H1 (cell line): Measurements from ENCODE around the gene GLIPR2. TPM values are rescaled to one million over a fixed set of nuclear protein-coding genes. Genes with fewer than 3 reads are reported as not detected.

ENCODE experiments used
- SIRT6 ChIP-seq: IDR thresholded peaks from one replicate; pipeline ENCODE4 v1.7.1; 2012; ENCODE audit warnings: low read length, inconsistent platforms
- SP4 ChIP-seq: IDR thresholded peaks from 2 replicates; pipeline ENCODE4 v1.6.1; 2012; ENCODE audit warnings: low read length, inconsistent platforms
- polyA plus RNA-seq, 7 experiments: library from polyadenylated mRNA; depleted of rRNA in 3 of 7; stranded (reverse) in 5 of 7; unstranded in 2 of 7; fragments of >200 nt in 5 of 7; fragments of 200-250 nt in 2 of 7; gene quantifications; 1 replicate in 5 of 7; 2 replicates in 1 of 7; 4 replicates in 1 of 7; pipeline versions ENCODE4 v1.2.1 to v1.2.3, GENCODE V29; 2011 to 2013; ENCODE audit warnings: missing spikeins in 2 of 7, mixed read lengths in 2 of 7
- total RNA-seq: library from RNA; stranded (reverse); fragmentation: NEBNext Ultra II Directional; extraction: Animal tissue kit (Norgen Biotek cat#: 25700); gene quantifications from 2 replicates; pipeline ENCODE4 v1.2.1, GENCODE V29; 2021
- TF ChIP-seq, protein P1 (sequence below): fragments of 300-600 bp; sonication (generic); IDR thresholded peaks from 2 replicates; pipeline ENCODE4 v1.7.1; 2012; ENCODE audit warnings: low read length, moderate library complexity, mild to moderate bottlenecking, inconsistent platforms; ENCODE audit not compliant: insufficient replicate concordance

Gene GLIPR2
- total and polyA plus RNA-seq, 2 of the 8 experiments (the other 6 are each of a cell fraction or from before 2014, with no cell fraction given) = 7.9 to 12.0 TPM

DNA sequence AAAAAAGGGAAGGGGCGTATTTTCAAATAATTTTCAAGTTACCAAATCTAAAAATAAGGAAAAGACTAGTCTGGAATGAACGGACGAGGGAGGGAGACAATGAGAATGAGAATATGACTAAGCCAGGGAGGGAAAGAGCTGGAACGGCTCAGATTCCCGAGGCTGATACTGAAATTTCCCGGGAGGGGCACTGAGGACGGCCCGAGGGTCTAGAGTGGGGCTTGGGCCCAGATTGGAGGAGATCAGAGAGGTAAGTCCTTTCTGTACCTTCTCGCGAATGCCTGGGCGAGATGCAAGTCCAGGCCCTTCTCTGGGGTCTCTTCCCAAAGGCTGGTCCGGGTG, 29.3 kb downstream of the GLIPR2 start (continued):
- TF ChIP-seq, protein P1, sequence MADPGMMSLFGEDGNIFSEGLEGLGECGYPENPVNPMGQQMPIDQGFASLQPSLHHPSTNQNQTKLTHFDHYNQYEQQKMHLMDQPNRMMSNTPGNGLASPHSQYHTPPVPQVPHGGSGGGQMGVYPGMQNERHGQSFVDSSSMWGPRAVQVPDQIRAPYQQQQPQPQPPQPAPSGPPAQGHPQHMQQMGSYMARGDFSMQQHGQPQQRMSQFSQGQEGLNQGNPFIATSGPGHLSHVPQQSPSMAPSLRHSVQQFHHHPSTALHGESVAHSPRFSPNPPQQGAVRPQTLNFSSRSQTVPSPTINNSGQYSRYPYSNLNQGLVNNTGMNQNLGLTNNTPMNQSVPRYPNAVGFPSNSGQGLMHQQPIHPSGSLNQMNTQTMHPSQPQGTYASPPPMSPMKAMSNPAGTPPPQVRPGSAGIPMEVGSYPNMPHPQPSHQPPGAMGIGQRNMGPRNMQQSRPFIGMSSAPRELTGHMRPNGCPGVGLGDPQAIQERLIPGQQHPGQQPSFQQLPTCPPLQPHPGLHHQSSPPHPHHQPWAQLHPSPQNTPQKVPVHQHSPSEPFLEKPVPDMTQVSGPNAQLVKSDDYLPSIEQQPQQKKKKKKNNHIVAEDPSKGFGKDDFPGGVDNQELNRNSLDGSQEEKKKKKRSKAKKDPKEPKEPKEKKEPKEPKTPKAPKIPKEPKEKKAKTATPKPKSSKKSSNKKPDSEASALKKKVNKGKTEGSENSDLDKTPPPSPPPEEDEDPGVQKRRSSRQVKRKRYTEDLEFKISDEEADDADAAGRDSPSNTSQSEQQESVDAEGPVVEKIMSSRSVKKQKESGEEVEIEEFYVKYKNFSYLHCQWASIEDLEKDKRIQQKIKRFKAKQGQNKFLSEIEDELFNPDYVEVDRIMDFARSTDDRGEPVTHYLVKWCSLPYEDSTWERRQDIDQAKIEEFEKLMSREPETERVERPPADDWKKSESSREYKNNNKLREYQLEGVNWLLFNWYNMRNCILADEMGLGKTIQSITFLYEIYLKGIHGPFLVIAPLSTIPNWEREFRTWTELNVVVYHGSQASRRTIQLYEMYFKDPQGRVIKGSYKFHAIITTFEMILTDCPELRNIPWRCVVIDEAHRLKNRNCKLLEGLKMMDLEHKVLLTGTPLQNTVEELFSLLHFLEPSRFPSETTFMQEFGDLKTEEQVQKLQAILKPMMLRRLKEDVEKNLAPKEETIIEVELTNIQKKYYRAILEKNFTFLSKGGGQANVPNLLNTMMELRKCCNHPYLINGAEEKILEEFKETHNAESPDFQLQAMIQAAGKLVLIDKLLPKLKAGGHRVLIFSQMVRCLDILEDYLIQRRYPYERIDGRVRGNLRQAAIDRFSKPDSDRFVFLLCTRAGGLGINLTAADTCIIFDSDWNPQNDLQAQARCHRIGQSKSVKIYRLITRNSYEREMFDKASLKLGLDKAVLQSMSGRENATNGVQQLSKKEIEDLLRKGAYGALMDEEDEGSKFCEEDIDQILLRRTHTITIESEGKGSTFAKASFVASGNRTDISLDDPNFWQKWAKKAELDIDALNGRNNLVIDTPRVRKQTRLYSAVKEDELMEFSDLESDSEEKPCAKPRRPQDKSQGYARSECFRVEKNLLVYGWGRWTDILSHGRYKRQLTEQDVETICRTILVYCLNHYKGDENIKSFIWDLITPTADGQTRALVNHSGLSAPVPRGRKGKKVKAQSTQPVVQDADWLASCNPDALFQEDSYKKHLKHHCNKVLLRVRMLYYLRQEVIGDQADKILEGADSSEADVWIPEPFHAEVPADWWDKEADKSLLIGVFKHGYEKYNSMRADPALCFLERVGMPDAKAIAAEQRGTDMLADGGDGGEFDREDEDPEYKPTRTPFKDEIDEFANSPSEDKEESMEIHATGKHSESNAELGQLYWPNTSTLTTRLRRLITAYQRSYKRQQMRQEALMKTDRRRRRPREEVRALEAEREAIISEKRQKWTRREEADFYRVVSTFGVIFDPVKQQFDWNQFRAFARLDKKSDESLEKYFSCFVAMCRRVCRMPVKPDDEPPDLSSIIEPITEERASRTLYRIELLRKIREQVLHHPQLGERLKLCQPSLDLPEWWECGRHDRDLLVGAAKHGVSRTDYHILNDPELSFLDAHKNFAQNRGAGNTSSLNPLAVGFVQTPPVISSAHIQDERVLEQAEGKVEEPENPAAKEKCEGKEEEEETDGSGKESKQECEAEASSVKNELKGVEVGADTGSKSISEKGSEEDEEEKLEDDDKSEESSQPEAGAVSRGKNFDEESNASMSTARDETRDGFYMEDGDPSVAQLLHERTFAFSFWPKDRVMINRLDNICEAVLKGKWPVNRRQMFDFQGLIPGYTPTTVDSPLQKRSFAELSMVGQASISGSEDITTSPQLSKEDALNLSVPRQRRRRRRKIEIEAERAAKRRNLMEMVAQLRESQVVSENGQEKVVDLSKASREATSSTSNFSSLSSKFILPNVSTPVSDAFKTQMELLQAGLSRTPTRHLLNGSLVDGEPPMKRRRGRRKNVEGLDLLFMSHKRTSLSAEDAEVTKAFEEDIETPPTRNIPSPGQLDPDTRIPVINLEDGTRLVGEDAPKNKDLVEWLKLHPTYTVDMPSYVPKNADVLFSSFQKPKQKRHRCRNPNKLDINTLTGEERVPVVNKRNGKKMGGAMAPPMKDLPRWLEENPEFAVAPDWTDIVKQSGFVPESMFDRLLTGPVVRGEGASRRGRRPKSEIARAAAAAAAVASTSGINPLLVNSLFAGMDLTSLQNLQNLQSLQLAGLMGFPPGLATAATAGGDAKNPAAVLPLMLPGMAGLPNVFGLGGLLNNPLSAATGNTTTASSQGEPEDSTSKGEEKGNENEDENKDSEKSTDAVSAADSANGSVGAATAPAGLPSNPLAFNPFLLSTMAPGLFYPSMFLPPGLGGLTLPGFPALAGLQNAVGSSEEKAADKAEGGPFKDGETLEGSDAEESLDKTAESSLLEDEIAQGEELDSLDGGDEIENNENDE = no peak
- TF ChIP-seq SP4 (no peak), SIRT6 (no peak)
- TF ChIP-seq, all 59 proteins: peak for 0
